ENCODE measurements around the gene HMX3. TPM values are rescaled to one million over a fixed set of nuclear protein-coding genes. Genes with fewer than 3 reads are reported as not detected.

HMX3 gene
- total RNA-seq, 1 donor from 2014 or later: not detected

GRCh38 chr10:123146894-123147634 lies 11.3 kb downstream of the HMX3 start:
- intact Hi-C loops (cut with micrococcal nuclease): no loop called here

- intact Hi-C loops (cut with micrococcal nuclease): no loop called here
These were observed 12.1 kb downstream of the HMX3 start, which contains the start of gene HMX2 for GRCh38 chr10:123147635-123148413. Gene HMX2 (plus strand): TSS chr10:123148136. CDS start chr10:123148379, 243 bp downstream.

- intact Hi-C loops (cut with micrococcal nuclease): no loop called here
These were observed 12.8 kb downstream of the HMX3 start for GRCh38 chr10:123148414-123149161.

GRCh38 chr10:123149162-123149567 lies 13.4 kb downstream of the HMX3 start:
- intact Hi-C loops (cut with micrococcal nuclease): no loop called here

- intact Hi-C loops (cut with micrococcal nuclease): loop anchor here (10.0 kb wide), 2 partner anchors 1075 to 1655 kb away; partner anchors contain the start of gene ABRAXAS2
These were observed 13.9 kb downstream of the HMX3 start for GRCh38 chr10:123149568-123150270.

- intact Hi-C loops (cut with micrococcal nuclease): loop anchor here (10.0 kb wide), 2 partner anchors 1074 to 1654 kb away; partner anchors contain the start of gene ABRAXAS2
These were observed 14.7 kb downstream of the HMX3 start for GRCh38 chr10:123150271-123150985.

- intact Hi-C loops (cut with micrococcal nuclease): loop anchor here (1.0 to 10.0 kb wide), 3 partner anchors 14 to 1654 kb away; partner anchors contain the start of gene ABRAXAS2
These were observed 15.4 kb downstream of the HMX3 start for GRCh38 chr10:123150986-123151736.

- intact Hi-C loops (cut with micrococcal nuclease): loop anchor here (1.0 to 10.0 kb wide), 3 partner anchors 14 to 1653 kb away; partner anchors contain the start of gene ABRAXAS2
These were observed 16.0 kb downstream of the HMX3 start for GRCh38 chr10:123151737-123152135.

GRCh38 chr10:123153486-123154091 lies 17.8 kb downstream of the HMX3 start:
- intact Hi-C loops (cut with micrococcal nuclease): loop anchor here (1.0 to 10.0 kb wide), 7 partner anchors 89 to 1651 kb away; partner anchors contain the start of genes ABRAXAS2, C10orf88, FAM24B and IKZF5

- intact Hi-C loops (cut with micrococcal nuclease): loop anchor here (1.0 to 10.0 kb wide), 7 partner anchors 89 to 1651 kb away; partner anchors contain the start of genes ABRAXAS2, C10orf88, FAM24B and IKZF5
These were observed 18.4 kb downstream of the HMX3 start, which contains the start of gene BUB3 for GRCh38 chr10:123154092-123154710. Gene BUB3 (plus strand): TSS chr10:123154402. CDS start chr10:123154918, 516 bp downstream.

GRCh38 chr10:123154711-123155505 lies 19.1 kb downstream of the HMX3 start:
- intact Hi-C loops (cut with micrococcal nuclease): loop anchor here (1.0 to 10.0 kb wide), 7 partner anchors 88 to 1650 kb away; partner anchors contain the start of genes ABRAXAS2, C10orf88, FAM24B and IKZF5

- intact Hi-C loops (cut with micrococcal nuclease): loop anchor here (10.0 kb wide), 2 partner anchors 1069 to 1649 kb away; partner anchors contain the start of gene ABRAXAS2
These were observed 20.3 kb downstream of the HMX3 start for GRCh38 chr10:123156078-123156477.

- intact Hi-C loops (cut with micrococcal nuclease): loop anchor here (10.0 kb wide), 2 partner anchors 1068 to 1648 kb away; partner anchors contain the start of gene ABRAXAS2
These were observed 21.4 kb downstream of the HMX3 start for GRCh38 chr10:123157210-123157609.

GRCh38 chr10:123158682-123159081 lies 22.9 kb downstream of the HMX3 start:
- intact Hi-C loops (cut with micrococcal nuclease): loop anchor here (10.0 kb wide), 2 partner anchors 1066 to 1646 kb away; partner anchors contain the start of gene ABRAXAS2

- intact Hi-C loops (cut with micrococcal nuclease): no loop called here
These were observed 24.7 kb downstream of the HMX3 start for GRCh38 chr10:123160311-123160980.

GRCh38 chr10:123164319-123164718 lies 28.5 kb downstream of the HMX3 start:
- intact Hi-C loops (cut with micrococcal nuclease): no loop called here

Data from T-helper 2 cell treated with Interferon-gamma antibody and Interleukin-4, amounts not matched to agents 100 ng/mL and 5 ng/mL, for 36 hours (primary cell).